HT1080 (cell line): ENCODE measurements around the gene ADGRG2. TPM values are rescaled to one million over a fixed set of nuclear protein-coding genes. Genes with fewer than 3 reads are reported as not detected.

ENCODE experiments used
- DNase-seq: peaks from one replicate; pipeline ENCODE4 v3.0.0-alpha.2; 2015; ENCODE audit warnings: low read depth
- total RNA-seq: library from RNA; depleted of rRNA; stranded (reverse); fragments of >200 nt; shearing (Covaris generic); gene quantifications from 2 replicates; pipeline ENCODE4 v1.2.3, GENCODE V29; 2014

The ADGRG2 gene
- total RNA-seq, 1 experiment from 2014 or later: 0.06 TPM

DNA sequence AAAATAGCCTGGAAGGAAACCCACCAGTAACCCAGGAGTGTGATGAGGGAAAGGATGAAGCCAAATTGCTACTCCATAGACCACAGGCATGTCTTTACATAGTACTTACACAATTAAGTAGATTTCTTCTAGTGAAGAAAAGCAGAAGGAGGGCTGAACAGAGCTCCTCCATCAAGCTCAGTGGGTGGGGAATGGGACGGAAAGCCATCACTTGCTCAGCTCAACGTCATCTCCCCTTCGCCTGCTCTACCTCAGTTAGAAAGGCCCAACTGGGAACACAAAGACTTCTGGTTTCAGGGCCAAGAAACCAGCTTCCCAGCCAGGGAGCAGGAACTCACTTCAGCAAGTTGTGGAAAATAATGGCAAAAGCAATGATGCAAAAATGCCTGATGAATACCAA is 36.6 kb downstream of the ADGRG2 start:
- DNase-seq: no peak

DNA sequence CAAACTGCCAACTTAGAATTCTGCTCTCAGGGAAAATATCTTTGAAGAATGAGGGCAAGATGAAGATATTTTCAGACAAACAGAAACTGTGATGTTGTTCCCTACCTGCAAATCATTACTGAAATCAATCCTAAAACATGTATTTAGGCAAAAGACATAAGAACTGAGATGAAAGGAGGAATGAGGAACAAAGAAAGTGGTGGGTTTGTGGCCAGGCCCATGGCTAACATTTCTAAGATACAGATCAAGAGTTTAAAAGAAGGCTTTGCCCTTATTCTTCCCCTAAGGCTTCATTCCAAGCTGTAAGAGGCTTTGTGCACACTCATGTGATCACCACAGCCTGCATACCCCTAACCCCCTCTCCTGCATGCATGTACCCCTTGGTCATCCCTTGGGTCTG is 46.5 kb downstream of the ADGRG2 start:
- no peak for DNase-seq

DNA sequence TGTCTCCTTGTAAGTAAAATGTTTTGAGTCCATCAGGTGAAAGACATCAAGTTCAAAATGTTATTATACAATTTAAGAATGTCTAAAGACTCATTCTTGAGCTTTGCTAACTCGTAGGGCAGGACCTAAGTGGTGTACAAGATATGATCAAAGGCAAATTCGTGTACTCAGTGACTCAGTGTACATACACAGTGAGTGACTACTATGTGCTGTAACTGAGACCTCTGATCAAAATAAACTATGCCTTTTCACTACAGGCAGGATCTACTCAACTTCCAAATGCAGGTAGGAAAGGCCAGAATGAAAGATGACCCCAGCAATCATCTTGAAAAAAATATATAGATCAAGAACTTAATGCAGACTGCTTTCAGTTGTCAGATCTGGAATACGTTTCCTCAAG is 49.9 kb downstream of the ADGRG2 start:
- DNase-seq: no peak

DNA sequence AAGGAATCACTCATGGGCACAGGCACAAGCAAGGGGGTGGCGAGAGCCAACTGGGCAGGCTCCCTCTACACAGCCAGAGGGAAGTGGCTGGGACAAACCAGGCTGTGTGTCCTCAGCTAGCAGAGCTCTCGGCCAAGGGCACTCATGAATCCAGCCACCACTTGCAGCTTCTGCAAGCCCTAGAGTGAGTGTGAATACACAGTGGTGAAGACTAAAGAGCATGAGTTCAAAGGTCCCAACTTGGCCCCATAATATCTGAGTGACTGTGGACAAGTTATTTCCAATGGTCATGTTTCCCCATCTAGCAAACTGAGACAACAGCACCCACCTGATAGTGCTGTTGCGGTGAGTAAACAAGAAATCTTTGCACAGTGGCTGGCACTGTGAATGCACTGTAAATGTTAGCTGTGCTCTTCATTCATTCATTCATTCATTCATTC is 51.7 kb downstream of the ADGRG2 start:
- no peak for DNase-seq

DNA sequence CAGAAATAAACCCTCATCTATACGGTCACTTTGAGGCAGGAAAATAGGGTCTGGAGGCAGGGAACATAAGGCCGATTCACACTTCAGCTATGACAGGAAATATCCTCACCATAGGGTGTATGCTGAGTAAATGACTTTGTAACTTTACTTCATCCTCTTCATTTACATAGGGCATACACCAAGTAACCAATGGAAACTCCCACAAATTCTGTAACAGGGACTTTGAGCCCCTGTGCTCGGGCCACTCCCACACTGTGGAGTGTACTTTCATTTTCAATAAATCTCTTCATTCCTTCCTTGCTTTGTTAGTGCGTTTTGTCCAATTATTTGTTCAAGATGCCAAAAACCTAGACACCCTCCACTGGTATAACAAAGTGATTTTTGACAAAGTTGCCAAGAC is 55.3 kb downstream of the ADGRG2 start:
- peak; percentile 3 for DNase-seq

DNA sequence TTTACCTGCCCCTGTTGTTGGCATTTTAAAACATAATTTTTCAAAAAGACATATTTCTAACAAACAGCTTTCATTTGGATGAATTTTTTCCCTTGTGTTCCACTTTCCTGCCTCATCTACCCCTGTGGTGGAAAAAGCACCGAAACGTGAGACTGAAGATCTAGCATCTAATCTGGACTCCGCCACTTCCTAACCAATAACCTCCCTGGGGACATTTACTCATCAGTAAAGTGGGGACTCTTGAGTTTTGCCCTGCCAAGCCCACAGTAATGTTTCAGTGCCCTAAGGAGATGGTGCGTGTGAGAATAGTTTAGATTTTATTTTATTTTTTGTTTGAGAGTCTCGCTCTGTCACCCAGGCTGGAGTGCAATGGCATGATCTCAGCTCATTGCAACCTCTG is 56.7 kb downstream of the ADGRG2 start:
- no peak for DNase-seq

DNA sequence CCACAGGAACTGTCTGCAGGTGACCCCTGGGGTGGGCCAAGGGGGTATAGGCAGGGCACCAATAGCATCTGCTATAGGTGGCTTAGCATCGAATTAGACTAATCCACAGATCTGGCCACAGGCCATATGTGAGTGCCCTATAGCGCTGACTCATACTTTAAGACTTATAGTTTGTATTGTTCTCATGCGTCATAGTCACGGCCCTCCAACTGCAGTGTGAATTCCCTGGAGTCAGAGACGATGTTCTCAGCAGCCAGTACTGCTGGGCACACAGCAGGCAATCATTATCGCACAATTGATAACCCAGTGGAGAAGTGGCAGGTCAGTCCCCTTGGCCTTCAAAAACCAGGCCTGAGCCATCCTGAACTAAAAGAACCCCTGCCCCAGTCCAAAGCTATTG is 58.1 kb downstream of the ADGRG2 start:
- DNase-seq: peak; percentile 48

DNA sequence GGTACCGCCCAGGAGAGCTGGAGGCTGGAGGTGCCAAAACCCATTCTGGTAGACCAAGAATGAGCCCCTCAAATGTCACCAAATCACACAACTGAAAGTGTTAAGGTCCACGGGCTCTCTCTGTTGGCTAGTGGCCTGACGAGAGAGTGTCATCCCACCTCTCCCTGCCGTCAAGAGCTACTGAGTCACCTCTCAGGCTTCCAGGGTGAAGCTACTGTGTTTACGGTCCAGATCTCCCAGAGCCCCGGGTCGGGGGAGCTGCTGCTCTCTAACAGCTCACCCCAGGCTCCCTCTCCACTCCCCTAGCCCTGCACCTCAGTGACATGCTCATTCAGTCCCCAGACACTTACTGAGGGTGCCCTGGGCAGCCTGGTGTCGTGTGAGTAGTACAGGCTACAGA is 59.2 kb downstream of the ADGRG2 start:
- DNase-seq: peak; percentile 3

DNA sequence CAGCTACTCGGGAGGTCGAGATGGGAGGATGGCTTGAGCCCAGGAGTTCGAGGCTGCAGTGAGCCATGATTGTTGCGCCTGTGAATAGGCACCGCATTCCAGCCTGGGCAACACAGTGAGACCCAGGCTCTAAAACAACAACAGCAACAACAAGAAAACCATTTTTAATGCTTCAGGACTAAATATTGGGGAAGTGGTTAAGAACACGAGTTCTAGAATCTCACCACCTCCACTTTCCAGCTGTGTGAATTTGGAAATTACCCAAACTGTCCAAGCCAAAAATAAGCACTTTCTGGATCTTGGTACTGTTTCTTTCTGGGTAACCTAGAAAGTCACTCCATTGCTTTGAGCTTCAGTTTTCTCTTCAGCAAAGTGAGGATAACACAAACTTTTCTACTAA is 63.2 kb downstream of the ADGRG2 start:
- no peak for DNase-seq

DNA sequence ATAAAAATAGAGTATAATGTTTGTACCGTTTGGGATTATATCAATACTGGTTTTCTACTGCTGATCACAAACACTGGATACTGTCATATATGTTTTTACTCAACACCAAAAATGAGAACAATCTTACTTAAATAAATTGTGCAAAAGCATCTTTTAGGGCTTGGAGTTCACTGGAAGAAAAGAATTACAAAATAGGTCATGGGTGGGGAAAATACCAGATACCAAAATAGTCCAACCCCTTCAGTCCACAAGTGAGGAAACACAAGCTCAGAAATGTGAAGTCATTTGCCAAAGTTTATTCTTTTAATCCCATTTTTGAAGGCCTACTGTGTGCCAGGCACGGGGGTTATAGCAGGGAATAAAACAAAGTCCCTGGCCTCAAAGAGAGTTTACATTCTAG is 64.4 kb downstream of the ADGRG2 start:
- DNase-seq: no peak

DNA sequence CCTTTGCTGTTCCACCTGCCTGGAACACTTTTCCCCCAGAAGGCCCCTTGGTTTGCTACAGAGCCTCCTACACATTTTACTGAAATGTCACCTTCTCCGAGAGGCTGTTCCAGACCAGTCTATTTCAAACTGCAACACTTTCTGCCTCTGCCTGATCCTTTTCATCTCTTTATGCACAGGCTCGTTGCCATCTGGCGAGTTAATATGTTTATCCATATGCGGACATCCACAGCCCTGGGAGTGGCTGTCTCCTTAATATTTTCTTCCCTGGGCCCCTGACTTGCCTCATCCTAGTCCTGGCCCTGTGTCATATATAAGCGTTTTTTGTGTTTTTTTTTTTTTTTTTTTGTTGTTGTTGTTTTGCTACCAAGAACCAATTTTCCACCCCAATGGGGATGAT is 73.2 kb downstream of the ADGRG2 start:
- no peak for DNase-seq

DNA sequence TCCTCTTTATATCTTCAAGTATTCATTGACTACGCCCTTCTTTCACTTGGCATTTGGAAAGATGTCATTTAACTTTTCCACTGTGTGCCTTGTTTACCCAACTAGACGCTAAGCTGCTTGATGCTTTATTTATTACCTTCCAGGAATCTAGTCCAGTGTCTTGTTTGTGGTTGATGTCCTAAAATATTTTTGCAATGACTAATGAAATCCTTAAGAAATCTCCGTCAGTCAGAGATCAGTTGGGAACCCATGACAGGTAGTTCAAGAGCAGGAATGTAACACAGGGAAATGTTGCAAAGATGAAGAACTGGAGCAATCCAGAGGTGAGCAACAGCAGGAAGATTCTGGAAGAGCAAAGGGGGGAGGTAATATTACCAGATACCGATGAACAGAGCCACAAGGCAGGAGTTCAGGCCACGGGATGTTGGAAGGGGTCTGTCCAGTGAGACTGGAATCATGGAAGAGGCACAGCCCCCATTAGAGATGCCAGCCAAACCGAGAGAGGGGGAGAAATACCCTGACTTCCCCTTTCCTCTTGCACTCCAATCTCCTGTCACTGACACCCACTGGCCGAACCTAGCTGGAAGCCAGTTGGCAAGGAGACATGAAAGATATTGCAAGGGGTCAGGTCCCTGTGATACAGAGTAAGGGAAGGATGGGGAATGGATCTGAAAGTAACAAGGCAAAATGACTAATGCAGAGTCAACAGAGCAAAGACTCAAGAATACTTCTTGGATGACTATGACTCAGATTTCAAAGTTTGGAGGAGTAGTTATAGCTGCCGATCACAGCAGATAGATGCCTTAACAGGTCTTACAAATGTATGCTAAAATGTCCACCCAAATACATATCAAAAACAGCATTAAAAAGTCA is 75.7 kb downstream of the ADGRG2 start:
- peak; percentile 64 for DNase-seq

DNA sequence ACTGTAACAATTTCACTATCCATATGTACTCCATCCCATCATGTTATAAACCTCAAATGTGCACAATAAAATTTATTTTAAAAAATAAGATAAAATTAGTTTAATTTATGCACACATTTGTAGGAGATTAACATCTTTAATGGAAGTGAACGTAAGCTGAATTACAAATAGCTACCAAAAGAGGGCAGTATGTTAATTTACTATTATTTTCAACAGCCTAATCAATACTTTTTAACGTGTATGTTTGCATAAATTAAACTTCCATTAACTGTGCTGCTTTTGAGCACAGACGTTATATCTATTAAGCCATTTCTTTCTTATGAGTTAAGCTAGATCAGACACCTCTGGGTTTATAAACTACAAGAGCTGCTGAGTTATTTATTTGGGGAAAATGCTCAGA is 81.9 kb downstream of the ADGRG2 start:
- DNase-seq: no peak

DNA sequence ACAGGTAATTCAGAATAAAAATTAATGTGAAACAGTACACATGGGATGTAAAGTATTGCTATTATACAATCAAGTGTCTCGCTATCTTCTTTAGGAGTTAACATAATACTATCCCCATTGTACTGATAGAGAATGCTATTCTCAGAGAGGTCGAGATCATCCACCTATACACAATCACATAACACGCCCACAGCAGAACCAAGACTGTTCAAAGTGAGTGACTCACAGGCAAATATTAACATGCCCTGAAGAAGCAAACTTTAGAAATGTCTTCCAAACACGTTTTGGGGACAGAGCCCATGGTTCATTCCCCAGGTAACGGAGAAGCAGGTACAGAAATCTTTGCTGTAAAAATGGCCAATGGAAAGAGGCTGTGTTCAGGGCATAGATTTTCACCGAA is 88.2 kb downstream of the ADGRG2 start:
- DNase-seq: no peak

DNA sequence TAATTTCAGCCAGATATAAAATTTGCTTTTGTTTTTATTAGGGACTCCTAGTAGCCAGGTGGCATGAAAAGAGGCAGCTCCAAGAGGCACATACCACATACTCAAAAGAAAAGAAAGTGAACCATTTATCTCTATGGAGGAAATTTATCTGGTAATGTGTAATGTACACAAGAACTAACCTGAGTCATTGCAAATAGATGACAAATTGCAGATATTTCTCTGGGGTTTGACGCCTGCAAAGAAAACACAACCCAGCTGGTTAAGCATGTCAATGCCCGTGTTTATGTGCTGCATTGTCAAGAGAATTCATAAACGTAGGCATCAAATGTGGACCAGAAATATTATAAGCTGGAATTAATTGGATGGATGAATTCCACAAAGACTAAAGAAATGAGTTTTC is 91.5 kb downstream of the ADGRG2 start:
- no peak for DNase-seq

DNA sequence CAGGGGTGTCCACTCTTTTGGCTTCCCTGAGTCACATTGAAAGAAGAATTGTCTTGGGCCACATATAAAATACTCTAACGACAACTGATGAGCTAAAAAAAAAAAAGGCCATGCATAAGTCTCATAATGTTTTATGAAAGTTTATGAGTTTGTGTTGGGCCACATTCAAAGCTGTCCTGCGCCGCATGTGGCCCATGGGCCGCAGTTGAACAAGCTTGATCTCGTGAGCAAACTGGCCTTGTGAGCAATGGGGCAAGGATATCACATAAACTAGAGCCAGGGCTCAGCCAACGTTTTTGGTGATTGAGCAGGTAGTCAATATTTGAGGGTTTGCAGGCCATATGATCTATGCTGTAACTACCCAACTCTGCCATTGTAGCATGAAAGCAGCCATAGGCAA is 93.7 kb downstream of the ADGRG2 start:
- no peak for DNase-seq

DNA sequence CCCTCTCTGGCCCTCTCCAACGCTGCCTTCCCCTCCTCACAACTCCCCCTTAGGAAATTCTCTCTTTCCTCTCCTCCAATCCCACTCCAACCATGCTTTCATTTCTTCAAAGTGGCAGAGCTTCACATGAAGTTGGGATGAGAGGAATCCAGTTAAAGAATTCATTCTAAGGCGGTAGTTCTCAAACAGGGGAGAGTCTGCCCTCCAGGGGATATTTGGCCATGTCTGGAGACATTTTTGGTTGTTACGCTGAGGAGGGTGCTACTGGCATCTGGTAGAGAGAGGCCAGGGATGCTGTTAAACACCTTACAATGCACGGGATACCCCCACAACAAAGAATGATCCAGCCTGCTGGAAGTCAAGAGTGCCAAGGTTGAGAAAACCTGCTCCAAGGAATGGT is 97.9 kb downstream of the ADGRG2 start:
- DNase-seq: no peak

DNA sequence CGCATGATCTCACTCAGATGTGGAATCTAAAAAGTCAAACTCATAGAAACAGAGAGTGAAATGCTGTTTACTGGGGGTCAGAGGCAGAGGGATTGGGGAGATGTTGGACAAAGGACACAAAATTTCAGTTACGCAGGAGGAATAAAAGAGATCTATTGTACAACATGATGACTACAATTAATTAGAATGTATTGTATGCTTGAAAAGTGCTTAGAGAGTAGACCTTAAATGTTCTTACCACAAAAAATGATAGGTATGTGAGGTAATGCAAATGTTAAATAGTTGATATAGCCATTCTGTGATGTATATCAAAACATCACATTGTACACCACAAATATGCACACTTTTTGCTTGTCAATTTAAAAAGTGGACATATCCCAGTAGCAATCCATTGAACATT is 102.3 kb downstream of the ADGRG2 start:
- no peak for DNase-seq

DNA sequence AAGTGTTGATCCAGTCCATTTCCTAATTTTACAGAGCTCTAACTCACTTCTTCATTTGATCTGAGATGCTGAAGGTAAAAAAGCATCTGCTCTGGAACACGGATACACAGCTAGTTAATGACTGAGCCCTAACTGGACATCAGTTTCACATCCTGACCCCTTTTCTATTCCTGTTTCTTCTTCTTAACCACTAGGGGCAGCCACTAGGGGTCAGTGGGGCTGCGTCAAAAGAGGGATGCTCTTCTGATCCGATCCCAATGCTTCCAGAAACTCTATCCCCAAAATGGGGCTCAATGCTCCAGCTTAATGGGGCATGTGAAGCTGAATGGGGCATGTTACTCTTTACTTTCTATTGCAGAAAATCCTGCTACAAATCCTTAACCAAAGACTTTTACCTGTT is 105.0 kb downstream of the ADGRG2 start:
- DNase-seq: peak; percentile 23

DNA sequence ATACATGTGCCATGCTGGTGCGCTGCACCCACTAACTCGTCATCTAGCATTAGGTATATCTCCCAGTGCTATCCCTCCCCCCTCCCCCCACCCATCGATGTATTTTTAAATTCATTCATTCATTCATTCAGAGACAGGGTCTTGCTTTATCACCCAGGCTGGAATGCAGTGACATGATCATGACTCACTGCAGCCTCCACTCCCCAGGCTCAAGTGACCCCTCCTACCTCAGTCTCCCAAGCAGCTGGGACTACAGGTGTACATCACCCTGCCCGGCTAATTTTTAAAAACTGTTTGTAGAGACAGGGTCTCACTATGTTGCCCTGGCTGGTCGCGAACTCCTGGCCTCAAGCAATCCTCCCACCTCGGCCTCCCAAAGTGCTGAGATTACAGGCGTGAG is 105.7 kb downstream of the ADGRG2 start:
- peak; percentile 34 for DNase-seq

DNA sequence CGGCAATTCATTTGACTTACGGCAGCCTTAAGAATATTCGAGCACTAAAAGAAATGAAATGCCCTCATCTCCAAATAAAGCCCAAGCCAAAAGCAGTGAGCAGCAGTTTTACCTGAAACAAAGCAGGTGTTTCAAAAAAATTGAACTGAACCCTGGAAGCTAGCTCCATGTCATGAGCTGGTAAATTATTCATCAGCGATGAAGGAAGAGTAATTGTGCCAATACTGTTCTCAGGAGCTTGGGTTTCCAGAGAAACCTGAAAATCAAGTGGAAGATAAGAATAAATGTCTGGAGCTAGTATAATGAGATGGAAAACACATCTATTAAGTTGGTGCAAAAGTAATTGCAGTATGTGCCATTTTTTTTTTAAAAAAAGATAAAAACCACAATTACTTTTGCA is 114.4 kb downstream of the ADGRG2 start:
- no peak for DNase-seq

DNA sequence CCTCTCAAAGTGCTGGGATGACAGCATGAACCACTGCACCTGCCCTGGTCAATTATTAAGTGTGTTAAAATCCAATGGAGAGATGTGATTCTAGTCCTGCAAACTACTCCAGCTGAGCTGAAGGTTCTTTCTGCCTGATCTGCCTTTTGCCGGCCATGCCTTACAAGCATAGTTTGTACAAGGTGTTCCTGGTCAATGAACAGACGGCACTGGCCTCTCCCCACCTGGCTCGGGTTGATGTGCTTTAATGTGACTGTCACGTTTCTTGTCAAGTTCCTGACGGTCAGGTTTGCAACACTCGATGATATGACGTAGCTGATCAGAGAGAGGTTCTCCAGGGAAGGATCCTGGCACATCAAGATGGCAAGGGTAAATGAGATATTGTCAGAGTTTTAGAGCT is 115.3 kb downstream of the ADGRG2 start:
- DNase-seq: no peak

DNA sequence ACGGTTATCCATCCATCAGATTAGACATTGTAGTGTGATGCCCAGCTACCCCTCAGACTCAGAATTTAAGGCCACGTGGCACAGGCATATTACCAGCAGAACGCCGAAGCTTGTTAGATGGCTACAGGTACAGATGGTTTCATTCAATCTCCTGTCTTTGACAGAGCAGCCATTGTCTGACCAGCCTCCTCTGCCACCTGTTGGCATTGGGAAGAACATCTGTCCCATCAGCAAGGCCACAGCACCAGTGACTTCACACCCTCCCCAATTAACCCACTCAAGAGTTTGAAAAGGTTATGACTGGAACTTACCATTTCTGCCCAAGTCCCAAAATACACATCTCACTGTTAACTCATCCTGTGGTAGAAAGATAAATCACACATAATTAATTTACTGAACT is 116.4 kb downstream of the ADGRG2 start:
- DNase-seq: no peak

DNA sequence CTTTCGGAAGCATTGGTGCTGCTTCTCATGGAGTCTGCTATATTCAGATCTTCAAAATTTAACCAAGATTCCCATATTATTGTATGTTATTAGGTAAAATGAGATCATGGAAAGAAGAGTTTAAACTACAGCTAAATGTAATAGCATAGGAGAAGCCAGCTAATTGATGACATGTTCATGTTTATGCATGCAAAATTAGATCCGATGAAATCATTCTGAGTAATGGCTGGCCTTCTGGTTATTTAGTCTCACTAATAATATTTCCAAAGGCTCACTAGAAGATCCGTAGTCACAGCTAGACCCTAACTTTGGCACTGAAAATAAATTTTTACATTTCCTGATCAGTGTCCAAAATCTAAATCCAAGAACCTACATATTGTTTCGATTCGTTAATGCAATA is 118.5 kb downstream of the ADGRG2 start:
- DNase-seq: no peak
